Endothelial cell of umbilical vein (primary cell): ENCODE data around the gene CTBP2. TPM values are rescaled to one million over a fixed set of nuclear protein-coding genes. Genes with fewer than 3 reads are reported as not detected.

Source experiments
- BruUV-seq: library from RNA; stranded (reverse); fragments of 400-500 nt; replicated peaks from 2 replicates; lab custom pipeline; 2021; lab: Mats Ljungman, UMichigan
- CTCF ChIA-PET: fragments of 300-600, 350-600 bp; sonication (Branson Sonifier 250); formaldehyde crosslinking; loops from one replicate; lab custom pipeline; 2021; ENCODE audit warnings: antibody characterized with exemption, inconsistent platforms; lab: Charles Lee
- POLR2A ChIA-PET: fragments of 300-600, 350-600 bp; sonication (Branson Sonifier 250); formaldehyde crosslinking; loops from one replicate; lab custom pipeline; 2021; ENCODE audit warnings: antibody characterized with exemption, inconsistent platforms; lab: Charles Lee
- DNase-seq: peaks from one replicate; pipeline ENCODE4 v3.0.0-alpha.2; 2011; ENCODE audit warnings: low read depth, low spot score
- FAIRE-seq: peaks from 2 replicates; lab custom pipeline; 2011; peaks lifted over from hg19 to GRCh38; lab: Jason Lieb, UNC
- H2AFZ ChIP-seq: 2 replicates; pipeline ENCODE4 v1.6.0; 2012; ENCODE audit warnings: low read depth, low read length, control low read depth, inconsistent platforms
- H3K27ac ChIP-seq: 2 replicates; pipeline ENCODE4 v1.5.1; 2011; ENCODE audit warnings: low read depth, mild to moderate bottlenecking, control low read depth, low read length, moderate library complexity; ENCODE audit not compliant: insufficient read depth
- H3K27me3 ChIP-seq, 2 experiments: 2 replicates each; pipeline versions ENCODE4 v1.6.0 to v1.6.1; 2011; ENCODE audit warnings: low read length in 2 of 2, mixed read lengths in 1 of 2; ENCODE audit not compliant: control insufficient read depth in 2 of 2, insufficient read depth in 2 of 2
- H3K36me3 ChIP-seq, 2 experiments: 2 replicates in 1 of 2; 3 replicates in 1 of 2; pipeline ENCODE4 v1.5.1; 2011; ENCODE audit warnings: low read length in 2 of 2, mild to moderate bottlenecking in 1 of 2, moderate library complexity in 1 of 2; ENCODE audit not compliant: control insufficient read depth in 2 of 2, insufficient read depth in 2 of 2; ENCODE audit errors: extremely low read depth in 1 of 2
- H3K4me1 ChIP-seq: 3 replicates; pipeline ENCODE4 v1.5.1; 2011; ENCODE audit warnings: mild to moderate bottlenecking, low read length; ENCODE audit not compliant: control insufficient read depth, insufficient read depth; ENCODE audit errors: extremely low read depth
- H3K4me2 ChIP-seq: 2 replicates; pipeline ENCODE4 v1.6.1; 2011; ENCODE audit warnings: low read length, control low read depth, mixed read lengths; ENCODE audit not compliant: insufficient read depth
- H3K4me3 ChIP-seq, 3 experiments: fragments of 200-600 bp in 1 of 3; sonication (generic), shearing (Covaris generic) in 1 of 3; replicated peaks in 1 of 3; 2 replicates each; pipeline ENCODE4 v1.5.1; 2011 to 2016; ENCODE audit warnings: control low read depth in 3 of 3, low read length in 3 of 3, mild to moderate bottlenecking in 2 of 3, inconsistent platforms in 1 of 3, low read depth in 1 of 3, moderate library complexity in 1 of 3; ENCODE audit not compliant: insufficient read depth in 1 of 3
- H3K79me2 ChIP-seq: 2 replicates; pipeline ENCODE4 v1.6.0; 2012; ENCODE audit warnings: low read length, inconsistent platforms; ENCODE audit not compliant: control insufficient read depth, insufficient read depth
- H3K9ac ChIP-seq: replicated peaks from 2 replicates; pipeline ENCODE3; 2011; ENCODE audit warnings: low read length, control low read depth; ENCODE audit not compliant: insufficient read depth; ENCODE audit errors: extremely low read depth
- H3K9me1 ChIP-seq: replicated peaks from 3 replicates; pipeline ENCODE4 v1.6.0; 2011; ENCODE audit warnings: mild to moderate bottlenecking, low read length; ENCODE audit not compliant: control insufficient read depth, insufficient read depth; ENCODE audit errors: extremely low read depth
- H3K9me3 ChIP-seq: replicated peaks from 2 replicates; pipeline ENCODE4 v1.5.1; 2012; ENCODE audit warnings: low read length, inconsistent platforms; ENCODE audit not compliant: control insufficient read depth, insufficient read depth
- H4K20me1 ChIP-seq: replicated peaks from 2 replicates; pipeline ENCODE3; 2011; ENCODE audit warnings: mild to moderate bottlenecking, low read length; ENCODE audit not compliant: control insufficient read depth, insufficient read depth; ENCODE audit errors: extremely low read depth
- CTCF ChIP-seq, 2 donors: IDR thresholded peaks; 1 replicate in 1 of 2; 2 replicates in 1 of 2; pipeline ENCODE4 v1.5.1; 2011; ENCODE audit warnings: low read length in 2 of 2, mild to moderate bottlenecking in 2 of 2, moderate library complexity in 2 of 2, control low read depth in 1 of 2, inconsistent platforms in 1 of 2, low read depth in 1 of 2; ENCODE audit not compliant: insufficient read depth in 1 of 2; ENCODE audit errors: extremely low read depth in 1 of 2
- EZH2 ChIP-seq: IDR thresholded peaks from 2 replicates; pipeline ENCODE4 v1.6.1; 2012; ENCODE audit warnings: borderline replicate concordance, low read depth, mild to moderate bottlenecking, moderate library complexity, low read length, inconsistent platforms; ENCODE audit not compliant: severe bottlenecking
- FOS ChIP-seq: IDR thresholded peaks from 2 replicates; pipeline ENCODE4 v1.6.1; 2011; ENCODE audit warnings: mild to moderate bottlenecking, low read length, moderate library complexity, borderline replicate concordance; ENCODE audit not compliant: insufficient read depth
- GATA2 ChIP-seq: IDR thresholded peaks from 2 replicates; pipeline ENCODE4 v1.7.0; 2011; ENCODE audit warnings: low read depth, mild to moderate bottlenecking, moderate library complexity, mixed read lengths, low read length; ENCODE audit not compliant: insufficient read length, insufficient read depth
- JUN ChIP-seq: IDR thresholded peaks from 2 replicates; pipeline ENCODE4 v1.6.1; 2011; ENCODE audit warnings: borderline replicate concordance, low read depth; ENCODE audit not compliant: insufficient read length, insufficient read depth
- MAX ChIP-seq: IDR thresholded peaks from 2 replicates; pipeline ENCODE4 v1.6.1; 2011; ENCODE audit not compliant: insufficient read depth, insufficient read length
- MYC ChIP-seq: IDR thresholded peaks from one replicate; pipeline ENCODE4 v1.6.1; 2011; ENCODE audit warnings: mild to moderate bottlenecking, low read depth, low read length
- POLR2A ChIP-seq: IDR thresholded peaks from 2 replicates; pipeline ENCODE4 v1.6.1; 2012; ENCODE audit warnings: low read depth, mild to moderate bottlenecking, control low read depth, low read length
- POLR2AphosphoS5 ChIP-seq: IDR thresholded peaks from 2 replicates; pipeline ENCODE4 v1.6.1; 2012; ENCODE audit warnings: low read depth, mild to moderate bottlenecking, control low read depth, low read length, moderate library complexity; ENCODE audit not compliant: insufficient read depth
- dilution Hi-C: fragments of 300-500 bp; cut with MboI; formaldehyde crosslinking; loops from one replicate; pipeline ENCODE4 v1.15.0; 2019; ENCODE audit warnings: low sequenced_read_pairs; ENCODE audit not compliant: extremely low pct_ligation_motif_present
- intact Hi-C: fragments of 100-400 bp; cut with micrococcal nuclease; formaldehyde crosslinking; loops from one replicate; pipeline ENCODE4 v1.10.0; 2022
- polyA plus RNA-seq, 4 experiments: library from polyadenylated mRNA; depleted of rRNA in 3 of 4; stranded (reverse) in 3 of 4; unstranded in 1 of 4; fragments of >200 nt; gene quantifications; 2 replicates each; pipeline versions ENCODE4 v1.2.1 to v1.2.3, GENCODE V29; 2011 to 2012; ENCODE audit warnings: missing spikeins in 1 of 4
- total RNA-seq: library from RNA; stranded (reverse); gene quantifications from 2 replicates; pipeline ENCODE4 v1.2.3, GENCODE V29; 2021

Gene CTBP2
- total and polyA plus RNA-seq, 2 donors (not counting 3 experiments of a cell fraction or from before 2014, with no cell fraction given) = 118 to 128 TPM

DNA sequence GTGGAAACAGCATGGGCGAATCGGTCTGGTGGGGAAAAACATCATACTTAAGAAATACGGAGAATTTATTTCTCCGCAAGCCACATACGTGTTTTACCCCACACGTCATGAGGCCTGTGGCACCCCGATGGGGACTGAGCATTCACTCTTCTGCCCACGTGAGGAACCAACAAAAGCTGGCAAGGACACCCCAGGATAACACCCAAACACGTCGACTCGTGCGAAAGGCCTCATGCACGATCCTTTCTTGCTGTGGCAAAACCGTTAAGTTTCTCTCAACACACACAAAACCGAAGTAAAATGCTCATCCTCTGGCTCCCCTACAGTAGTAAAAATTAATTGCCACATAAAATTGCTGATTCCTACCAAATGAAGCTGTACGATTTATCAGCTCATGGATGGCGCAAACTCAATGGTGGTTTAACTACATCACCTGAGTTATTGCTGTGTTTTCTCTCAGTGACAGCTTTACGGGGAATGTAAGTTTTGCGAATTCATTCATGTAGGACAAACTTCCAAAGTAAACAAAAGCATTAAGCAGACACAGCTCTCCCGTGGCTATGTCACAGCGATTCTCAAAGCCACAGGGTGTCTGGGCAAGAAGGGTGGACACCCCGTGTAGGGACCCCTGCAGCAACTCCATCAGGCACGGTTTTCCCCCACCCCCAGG, 97.0 kb downstream of the CTBP2 start:
- no peak for TF ChIP-seq EZH2
- TF ChIP-seq POLR2AphosphoS5 = no peak
- no peak for TF ChIP-seq POLR2A
- TF ChIP-seq GATA2 = no peak
- TF ChIP-seq JUN = no peak
- no peak for TF ChIP-seq MAX
- TF ChIP-seq CTCF (IDR thresholded peaks at IDR 0.05; ENCODE audit: extremely low read depth in 1 of 2, insufficient read depth in 1 of 2, low read depth in 1 of 2, low read length in 2 of 2) = no peak
- TF ChIP-seq MYC = no peak
- no peak for TF ChIP-seq FOS
- no peak overlapping the region for H3K4me2 ChIP-seq
- no peak overlapping the region for H3K4me3 ChIP-seq
- H2AFZ ChIP-seq = no peak overlapping the region
- H4K20me1 ChIP-seq = peaks cover 2% of the 10 kb centered on the region
- FAIRE-seq (no peak), DNase-seq (no peak)
- no peak overlapping the region for H3K27ac ChIP-seq
- no peaks in the 10 kb centered on the region for H3K27me3 ChIP-seq
- intact Hi-C loops (no loop called here), dilution Hi-C loops (no loop called here)
- ChIA-PET POLR2A (no interaction called here), CTCF (interaction anchor here (2.1 to 5.9 kb wide), 2 partner anchors 14 to 71 kb away, joined by 17 to 159 read pairs; no protein-coding TSS in a partner anchor)
- H3K9me3 ChIP-seq = no peaks in the 10 kb centered on the region
- no peaks in the 10 kb centered on the region for H3K9me1 ChIP-seq
- peaks cover 0 to 8% of the 10 kb centered on the region in 2 experiments for H3K36me3 ChIP-seq
- H3K79me2 ChIP-seq = peaks cover 84% of the 10 kb centered on the region
- peaks cover 34% of the 10 kb centered on the region for H3K4me1 ChIP-seq
- H3K9ac ChIP-seq = no peak overlapping the region
- no TSS peak for BruUV-seq
